GM21786 (cell line): ENCODE measurements around the gene HS6ST1.
"Not testable (repeated sequence)": the region's sequence is repeated elsewhere in the genome, so short reads cannot be mapped to it uniquely, and the experiment has no call there.

Source experiments
- ATAC-seq: cut with Tn5 transposase; IDR thresholded peaks from one replicate; pipeline ENCODE4 v1.9.1; 2021; ENCODE audit not compliant: unreplicated experiment

Gene HS6ST1

GRCh38 chr2:128269990-128270671, 48.5 kb downstream of the HS6ST1 start:
- ATAC-seq = no peak

- ATAC-seq = no peak
Measured at GRCh38 chr2:128269063-128269989, 49.3 kb downstream of the HS6ST1 start.

GRCh38 chr2:128268611-128269010, 50.1 kb downstream of the HS6ST1 start:
- not testable (repeated sequence) for ATAC-seq

- not testable (repeated sequence) for ATAC-seq
Measured at GRCh38 chr2:128268145-128268544, 50.5 kb downstream of the HS6ST1 start.

- not testable (repeated sequence) for ATAC-seq
Measured at GRCh38 chr2:128267649-128268048, 51.0 kb downstream of the HS6ST1 start.

GRCh38 chr2:128267197-128267596, 51.5 kb downstream of the HS6ST1 start:
- ATAC-seq = not testable (repeated sequence)

GRCh38 chr2:128266463-128266862, 52.2 kb downstream of the HS6ST1 start:
- not testable (repeated sequence) for ATAC-seq

GRCh38 chr2:128265608-128265993, 53.1 kb downstream of the HS6ST1 start:
- not testable (repeated sequence) for ATAC-seq

- no peak for ATAC-seq
Measured at GRCh38 chr2:128264881-128265607, 53.6 kb downstream of the HS6ST1 start.

GRCh38 chr2:128263902-128264331, 54.8 kb downstream of the HS6ST1 start:
- ATAC-seq = no peak

GRCh38 chr2:128262315-128263253, 56.1 kb downstream of the HS6ST1 start:
- no peak for ATAC-seq

- ATAC-seq = no peak
Measured at GRCh38 chr2:128261245-128262128, 57.2 kb downstream of the HS6ST1 start.

GRCh38 chr2:128260239-128261138, 58.2 kb downstream of the HS6ST1 start:
- no peak for ATAC-seq

- no peak for ATAC-seq
Measured at GRCh38 chr2:128259585-128259984, 59.1 kb downstream of the HS6ST1 start.

- ATAC-seq = no peak
Measured at GRCh38 chr2:128258218-128258617, 60.5 kb downstream of the HS6ST1 start.

GRCh38 chr2:128252501-128252900, 66.2 kb downstream of the HS6ST1 start:
- no peak for ATAC-seq

- ATAC-seq = not testable (repeated sequence)
Measured at GRCh38 chr2:128252086-128252485, 66.6 kb downstream of the HS6ST1 start.
